WTC11 (cell line): ENCODE results near the gene NAT16. TPM values are rescaled to one million over a fixed set of nuclear protein-coding genes. Genes with fewer than 3 reads are reported as not detected.

Experiments used
- ATAC-seq: fragments of 200-7000 bp; cut with Tn5 transposase; 2 replicates; pipeline ENCODE4 v1.10.0; 2021; ENCODE audit warnings: mild to moderate bottlenecking, moderate library complexity
- CTCF ChIA-PET: fragments of 300-600 bp; sonication (Branson Sonifier 250); formaldehyde crosslinking; loops from one replicate; lab custom pipeline; 2021; ENCODE audit warnings: antibody characterized with exemption; lab: Charles Lee
- POLR2A ChIA-PET: fragments of 350-600 bp; sonication (Branson Sonifier 250); formaldehyde crosslinking; loops from one replicate; lab custom pipeline; 2021; ENCODE audit warnings: antibody characterized with exemption; lab: Charles Lee
- DNase-seq: peaks from one replicate; pipeline ENCODE4 v3.0.0; 2021; ENCODE audit warnings: low spot score
- H3K27ac Mint-ChIP-seq: 2 replicates; pipeline ENCODE4 v1.8.0; 2021; ENCODE audit warnings: mixed read lengths
- H3K27me3 Mint-ChIP-seq: 2 replicates; pipeline ENCODE4 v1.8.0; 2021; ENCODE audit warnings: low read depth, mild to moderate bottlenecking, moderate library complexity, mixed read lengths
- H3K36me3 Mint-ChIP-seq: 2 replicates; pipeline ENCODE4 v1.8.0; 2021; ENCODE audit warnings: mixed read lengths
- H3K4me1 Mint-ChIP-seq: 2 replicates; pipeline ENCODE4 v1.8.0; 2022; ENCODE audit warnings: mixed read lengths
- H3K4me3 Mint-ChIP-seq: 2 replicates; pipeline ENCODE4 v1.8.0; 2021; ENCODE audit warnings: mild to moderate bottlenecking, moderate library complexity, mixed read lengths
- H3K9me3 Mint-ChIP-seq: 2 replicates; pipeline ENCODE4 v1.8.0; 2021; ENCODE audit warnings: mixed read lengths
- CBFB ChIP-seq: sonication (generic); formaldehyde crosslinking; IDR thresholded peaks from 2 replicates; pipeline ENCODE4 v1.8.1; 2022; ENCODE audit warnings: mild to moderate bottlenecking, low read depth, missing genetic modification reagents
- FOXJ3 ChIP-seq: sonication (generic); formaldehyde crosslinking; IDR thresholded peaks from 2 replicates; pipeline ENCODE4 v1.9.0; 2021; ENCODE audit warnings: missing genetic modification reagents, mild to moderate bottlenecking, borderline replicate concordance
- GRHL2 ChIP-seq: fragments of 250-450 bp; sonication (Bioruptor Pico); IDR thresholded peaks from 2 replicates; pipeline ENCODE4 v1.8.0; 2022; ENCODE audit warnings: mild to moderate bottlenecking, moderate library complexity; ENCODE audit not compliant: insufficient replicate concordance, severe bottlenecking
- HMGA2 ChIP-seq: fragments of 250-450 bp; sonication (Bioruptor Pico); IDR thresholded peaks from 2 replicates; pipeline ENCODE4 v1.4.0; 2021; ENCODE audit warnings: mild to moderate bottlenecking, moderate library complexity
- MXD4 ChIP-seq: fragments of 250-450 bp; sonication (Bioruptor Pico); IDR thresholded peaks from 2 replicates; pipeline ENCODE4 v1.8.0; 2021; ENCODE audit warnings: mild to moderate bottlenecking, moderate library complexity, borderline replicate concordance
- NFATC4 ChIP-seq: fragments of 250-450 bp; sonication (Bioruptor Pico); IDR thresholded peaks from 2 replicates; pipeline ENCODE4 v1.9.0; 2021; ENCODE audit warnings: mild to moderate bottlenecking
- NR1H2 ChIP-seq: sonication (generic); formaldehyde crosslinking; IDR thresholded peaks from 2 replicates; pipeline ENCODE4 v1.9.0; 2021; ENCODE audit warnings: mild to moderate bottlenecking, moderate library complexity, missing genetic modification reagents
- NR2C2 ChIP-seq: sonication (generic); formaldehyde crosslinking; IDR thresholded peaks from 2 replicates; pipeline ENCODE4 v1.8.0; 2022; ENCODE audit warnings: mild to moderate bottlenecking, missing genetic modification reagents
- PRDM15 ChIP-seq: sonication (generic); formaldehyde crosslinking; IDR thresholded peaks from 2 replicates; pipeline ENCODE4 v1.8.0; 2022; ENCODE audit warnings: missing genetic modification reagents
- RELA ChIP-seq: sonication (generic); formaldehyde crosslinking; IDR thresholded peaks from 2 replicates; pipeline ENCODE4 v1.8.1; 2022; ENCODE audit warnings: missing genetic modification reagents, mild to moderate bottlenecking, borderline replicate concordance
- RORB ChIP-seq: fragments of 250-450 bp; sonication (Bioruptor Pico); IDR thresholded peaks from 2 replicates; pipeline ENCODE4 v1.9.0; 2021; ENCODE audit warnings: mild to moderate bottlenecking
- SMAD3 ChIP-seq: sonication (generic); formaldehyde crosslinking; IDR thresholded peaks from 2 replicates; pipeline ENCODE4 v1.8.0; 2022; ENCODE audit warnings: missing genetic modification reagents, mild to moderate bottlenecking, borderline replicate concordance
- STAT6 ChIP-seq: sonication (generic); formaldehyde crosslinking; conservative IDR thresholded peaks from 2 replicates; pipeline ENCODE4 v1.8.1; 2023; ENCODE audit warnings: mild to moderate bottlenecking, low read depth, missing genetic modification reagents, moderate library complexity
- TCF7 ChIP-seq: sonication (generic); formaldehyde crosslinking; IDR thresholded peaks from 2 replicates; pipeline ENCODE4 v1.8.0; 2022; ENCODE audit warnings: mild to moderate bottlenecking, low read depth, missing genetic modification reagents, moderate library complexity
- ZNF263 ChIP-seq: sonication (generic); formaldehyde crosslinking; IDR thresholded peaks from 2 replicates; pipeline ENCODE4 v1.8.1; 2022; ENCODE audit warnings: low read depth, mild to moderate bottlenecking, moderate library complexity, missing genetic modification reagents
- ZNF317 ChIP-seq: sonication (generic); formaldehyde crosslinking; IDR thresholded peaks from 2 replicates; pipeline ENCODE4 v1.8.1; 2023; ENCODE audit warnings: low read depth, mild to moderate bottlenecking, moderate library complexity, missing genetic modification reagents, borderline replicate concordance
- ZNF416 ChIP-seq: fragments of 250-450 bp; sonication (Bioruptor Pico); IDR thresholded peaks from 2 replicates; pipeline ENCODE4 v1.9.0; 2021; ENCODE audit warnings: mild to moderate bottlenecking, inconsistent platforms
- ZNF671 ChIP-seq: fragments of 250-450 bp; sonication (Bioruptor Pico); IDR thresholded peaks from 2 replicates; pipeline ENCODE4 v1.8.0; 2021; ENCODE audit warnings: mild to moderate bottlenecking
- total RNA-seq: library from RNA; stranded (reverse); gene quantifications from 3 replicates; pipeline ENCODE4 v1.2.3, GENCODE V29; 2021
- TF ChIP-seq, protein P1 (sequence below): sonication (generic); formaldehyde crosslinking; IDR thresholded peaks from 2 replicates; pipeline ENCODE4 v1.8.1; 2023; ENCODE audit warnings: mild to moderate bottlenecking, missing genetic modification reagents, borderline replicate concordance
- TF ChIP-seq, protein P2 (sequence below): fragments of 250-450 bp; sonication (Bioruptor Pico); IDR thresholded peaks from 2 replicates; pipeline ENCODE4 v1.8.0; 2021; ENCODE audit warnings: mild to moderate bottlenecking
- TF ChIP-seq, protein P3 (sequence below): sonication (generic); formaldehyde crosslinking; IDR thresholded peaks from 2 replicates; pipeline ENCODE4 v1.8.0; 2023; ENCODE audit warnings: missing genetic modification reagents

Gene NAT16
- total RNA-seq, 1 experiment from 2014 or later: 0.39 TPM

DNA sequence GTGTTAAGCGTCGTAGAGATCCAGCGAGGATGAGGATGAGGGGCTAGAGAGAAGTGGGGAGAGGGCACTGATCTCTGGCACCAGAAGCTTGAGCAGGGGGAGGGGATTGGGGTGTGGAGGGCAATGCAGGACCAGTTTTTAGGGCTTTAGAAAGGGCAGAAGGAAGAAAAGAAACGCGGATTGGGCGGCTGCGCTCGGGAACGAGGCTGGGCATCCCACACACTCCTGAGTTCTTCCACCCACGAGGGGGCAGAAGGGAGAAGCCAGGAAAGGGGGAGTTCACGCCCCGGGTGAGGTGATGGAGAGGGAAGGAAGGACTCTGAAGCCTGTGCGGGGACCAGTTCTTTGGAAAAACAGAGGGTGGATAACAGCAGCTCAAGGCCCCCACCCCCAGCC, 8.7 kb downstream of the NAT16 start:
- DNase-seq: no peak
- Mint-ChIP-seq H3K4me3 (peak overlapping the region; percentile 74), H3K27ac (no peak overlapping the region), H3K36me3 (no peaks in the 10 kb centered on the region), H3K4me1 (peaks cover 61% of the 10 kb centered on the region), H3K9me3 (no peaks in the 10 kb centered on the region), H3K27me3 (peaks cover 98% of the 10 kb centered on the region)
- CTCF ChIA-PET: interaction anchor here (0.8 to 2.5 kb wide), 9 partner anchors 8 to 111 kb away, joined by 3 to 37 read pairs (median 9); partner anchors contain the start of gene AP1S1
- no peak for TF ChIP-seq TCF7 (CRISPR knock-in tag)
- no peak for TF ChIP-seq GRHL2 (CRISPR knock-in tag)
- TF ChIP-seq ZNF416 (CRISPR knock-in tag): no peak
- TF ChIP-seq, protein P1, sequence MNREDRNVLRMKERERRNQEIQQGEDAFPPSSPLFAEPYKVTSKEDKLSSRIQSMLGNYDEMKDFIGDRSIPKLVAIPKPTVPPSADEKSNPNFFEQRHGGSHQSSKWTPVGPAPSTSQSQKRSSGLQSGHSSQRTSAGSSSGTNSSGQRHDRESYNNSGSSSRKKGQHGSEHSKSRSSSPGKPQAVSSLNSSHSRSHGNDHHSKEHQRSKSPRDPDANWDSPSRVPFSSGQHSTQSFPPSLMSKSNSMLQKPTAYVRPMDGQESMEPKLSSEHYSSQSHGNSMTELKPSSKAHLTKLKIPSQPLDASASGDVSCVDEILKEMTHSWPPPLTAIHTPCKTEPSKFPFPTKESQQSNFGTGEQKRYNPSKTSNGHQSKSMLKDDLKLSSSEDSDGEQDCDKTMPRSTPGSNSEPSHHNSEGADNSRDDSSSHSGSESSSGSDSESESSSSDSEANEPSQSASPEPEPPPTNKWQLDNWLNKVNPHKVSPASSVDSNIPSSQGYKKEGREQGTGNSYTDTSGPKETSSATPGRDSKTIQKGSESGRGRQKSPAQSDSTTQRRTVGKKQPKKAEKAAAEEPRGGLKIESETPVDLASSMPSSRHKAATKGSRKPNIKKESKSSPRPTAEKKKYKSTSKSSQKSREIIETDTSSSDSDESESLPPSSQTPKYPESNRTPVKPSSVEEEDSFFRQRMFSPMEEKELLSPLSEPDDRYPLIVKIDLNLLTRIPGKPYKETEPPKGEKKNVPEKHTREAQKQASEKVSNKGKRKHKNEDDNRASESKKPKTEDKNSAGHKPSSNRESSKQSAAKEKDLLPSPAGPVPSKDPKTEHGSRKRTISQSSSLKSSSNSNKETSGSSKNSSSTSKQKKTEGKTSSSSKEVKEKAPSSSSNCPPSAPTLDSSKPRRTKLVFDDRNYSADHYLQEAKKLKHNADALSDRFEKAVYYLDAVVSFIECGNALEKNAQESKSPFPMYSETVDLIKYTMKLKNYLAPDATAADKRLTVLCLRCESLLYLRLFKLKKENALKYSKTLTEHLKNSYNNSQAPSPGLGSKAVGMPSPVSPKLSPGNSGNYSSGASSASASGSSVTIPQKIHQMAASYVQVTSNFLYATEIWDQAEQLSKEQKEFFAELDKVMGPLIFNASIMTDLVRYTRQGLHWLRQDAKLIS (CRISPR knock-in tag): no peak
- TF ChIP-seq NR2C2 (CRISPR knock-in tag): no peak
- no peak for TF ChIP-seq RELA (CRISPR knock-in tag)
- no peak for TF ChIP-seq NFATC4 (CRISPR knock-in tag)
- no peak for TF ChIP-seq CBFB (CRISPR knock-in tag)
- no peak for TF ChIP-seq ZNF671 (CRISPR knock-in tag)
- no peak for TF ChIP-seq SMAD3 (CRISPR knock-in tag)
- no peak for TF ChIP-seq FOXJ3 (CRISPR knock-in tag)
- no peak for TF ChIP-seq MXD4 (CRISPR knock-in tag)
- ATAC-seq: no peak
- POLR2A ChIA-PET: interaction anchor here (0.9 to 2.0 kb wide), 3 partner anchors 11 to 29 kb away, joined by 3 to 15 read pairs (median 4); no protein-coding TSS in a partner anchor

GRCh38 chr7:101170617-101171441, 9.3 kb downstream of the NAT16 start:
- DNase-seq (no peak), ATAC-seq (no peak)
- H3K27ac Mint-ChIP-seq: no peak overlapping the region
- POLR2A ChIA-PET: interaction anchor here (0.9 to 2.0 kb wide), 4 partner anchors 12 to 30 kb away, joined by 3 to 15 read pairs (median 4); no protein-coding TSS in a partner anchor
- CTCF ChIA-PET: interaction anchor here (0.6 to 2.5 kb wide), 12 partner anchors 8 to 112 kb away, joined by 3 to 37 read pairs (median 4); partner anchors contain the start of genes AP1S1 and PLOD3
- peaks cover 65% of the 10 kb centered on the region for H3K4me1 Mint-ChIP-seq
- H3K36me3 Mint-ChIP-seq: no peaks in the 10 kb centered on the region
- peaks cover 98% of the 10 kb centered on the region for H3K27me3 Mint-ChIP-seq
- peak overlapping the region; percentile 74 for H3K4me3 Mint-ChIP-seq
- H3K9me3 Mint-ChIP-seq: no peaks in the 10 kb centered on the region
- TF ChIP-seq NR1H2 (no peak), ZNF263 (no peak), NFATC4 (CRISPR knock-in tag) (no peak), NR2C2 (CRISPR knock-in tag) (no peak), STAT6 (CRISPR knock-in tag) (no peak), RELA (CRISPR knock-in tag) (no peak), HMGA2 (CRISPR knock-in tag) (no peak), RORB (CRISPR knock-in tag) (no peak), ZNF671 (CRISPR knock-in tag) (no peak), ZNF317 (CRISPR knock-in tag) (no peak), PRDM15 (no peak)
- TF ChIP-seq, protein P2, sequence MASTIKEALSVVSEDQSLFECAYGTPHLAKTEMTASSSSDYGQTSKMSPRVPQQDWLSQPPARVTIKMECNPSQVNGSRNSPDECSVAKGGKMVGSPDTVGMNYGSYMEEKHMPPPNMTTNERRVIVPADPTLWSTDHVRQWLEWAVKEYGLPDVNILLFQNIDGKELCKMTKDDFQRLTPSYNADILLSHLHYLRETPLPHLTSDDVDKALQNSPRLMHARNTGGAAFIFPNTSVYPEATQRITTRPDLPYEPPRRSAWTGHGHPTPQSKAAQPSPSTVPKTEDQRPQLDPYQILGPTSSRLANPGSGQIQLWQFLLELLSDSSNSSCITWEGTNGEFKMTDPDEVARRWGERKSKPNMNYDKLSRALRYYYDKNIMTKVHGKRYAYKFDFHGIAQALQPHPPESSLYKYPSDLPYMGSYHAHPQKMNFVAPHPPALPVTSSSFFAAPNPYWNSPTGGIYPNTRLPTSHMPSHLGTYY (CRISPR knock-in tag): no peak
- TF ChIP-seq, protein P3, sequence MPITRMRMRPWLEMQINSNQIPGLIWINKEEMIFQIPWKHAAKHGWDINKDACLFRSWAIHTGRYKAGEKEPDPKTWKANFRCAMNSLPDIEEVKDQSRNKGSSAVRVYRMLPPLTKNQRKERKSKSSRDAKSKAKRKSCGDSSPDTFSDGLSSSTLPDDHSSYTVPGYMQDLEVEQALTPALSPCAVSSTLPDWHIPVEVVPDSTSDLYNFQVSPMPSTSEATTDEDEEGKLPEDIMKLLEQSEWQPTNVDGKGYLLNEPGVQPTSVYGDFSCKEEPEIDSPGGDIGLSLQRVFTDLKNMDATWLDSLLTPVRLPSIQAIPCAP (CRISPR knock-in tag): no peak
